GM21717 (cell line): ENCODE measurements around the gene GTPBP4.
A peak's percentile ranks its signal among the peaks of the same experiment; 100 is the strongest.
"Not testable (repeated sequence)": the region's sequence is repeated elsewhere in the genome, so short reads cannot be mapped to it uniquely, and the experiment has no call there.

Source experiments
- ATAC-seq: cut with Tn5 transposase; IDR thresholded peaks from one replicate; pipeline ENCODE4 v1.9.1; 2021; ENCODE audit warnings: mild to moderate bottlenecking, moderate library complexity; ENCODE audit not compliant: unreplicated experiment

The GTPBP4 gene

GRCh38 chr10:1050554-1050953, 62.3 kb downstream of the GTPBP4 start:
- no peak for ATAC-seq

DNA sequence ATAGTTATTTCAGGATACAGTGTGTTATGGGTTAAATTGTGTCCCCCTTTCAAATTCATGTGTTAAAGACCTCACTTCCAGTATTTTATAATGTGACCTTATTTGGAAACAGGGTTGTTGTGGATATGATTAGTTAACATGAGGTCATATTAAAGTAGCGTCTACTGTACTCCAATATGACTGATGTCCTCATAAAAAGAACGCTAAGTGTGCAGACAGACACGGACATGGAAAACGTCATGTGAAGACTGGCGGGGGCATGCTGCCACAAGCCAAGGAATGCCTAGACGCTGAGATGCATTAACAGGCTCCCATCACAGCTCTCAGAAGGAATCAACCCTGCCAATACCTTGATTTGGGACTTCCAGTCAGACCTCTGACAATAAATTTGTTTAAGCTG, 66.5 kb downstream of the GTPBP4 start:
- no peak for ATAC-seq

DNA sequence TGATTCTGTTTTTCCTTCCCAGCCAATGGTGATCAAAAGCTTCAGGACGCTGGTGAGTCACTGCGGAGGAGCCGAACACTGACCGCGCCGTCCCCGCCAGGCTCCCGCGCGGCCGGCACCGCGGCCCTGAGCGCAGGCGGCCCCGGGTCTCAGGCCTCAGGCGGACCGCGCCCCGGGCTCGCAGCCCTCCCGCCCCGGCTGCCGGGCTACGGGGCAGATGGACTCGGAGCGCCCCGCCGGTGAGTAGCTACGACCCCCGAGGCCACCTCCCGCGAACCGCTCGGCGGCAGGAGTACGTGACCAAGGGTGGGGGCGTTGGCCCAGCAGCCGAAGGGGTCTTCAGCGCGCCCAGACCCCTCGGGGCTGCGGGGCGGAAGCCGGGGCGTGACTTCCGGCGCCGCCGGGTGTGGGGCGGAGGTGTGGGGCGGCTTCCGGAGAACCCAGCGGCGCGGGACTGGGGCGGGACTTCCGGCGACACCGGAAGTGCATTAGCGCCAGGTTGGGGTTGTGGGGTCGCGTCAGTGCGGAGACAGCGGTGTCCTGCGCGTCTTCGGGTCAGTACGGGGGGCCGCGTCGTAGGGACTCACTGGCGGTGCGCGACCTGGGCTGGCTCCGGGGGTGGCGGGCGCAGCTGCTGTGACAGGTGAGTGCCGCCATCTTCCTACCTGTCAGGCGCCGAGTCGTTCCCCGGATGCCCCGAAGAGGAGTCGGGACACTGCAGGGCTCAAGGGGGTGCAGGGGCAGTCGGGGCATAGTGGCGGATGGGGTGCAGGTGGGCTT, 68.3 kb downstream of the GTPBP4 start, which contains the start of gene WDR37:
WDR37 (plus strand) TSS at position 60 of the 780 bp plus-strand sequence. CDS start 15,771 bp downstream, outside the sequence.
- ATAC-seq, result peak; percentile 89

- no peak for ATAC-seq
Observed at GRCh38 chr10:1057106-1057657, 68.9 kb downstream of the GTPBP4 start.

DNA sequence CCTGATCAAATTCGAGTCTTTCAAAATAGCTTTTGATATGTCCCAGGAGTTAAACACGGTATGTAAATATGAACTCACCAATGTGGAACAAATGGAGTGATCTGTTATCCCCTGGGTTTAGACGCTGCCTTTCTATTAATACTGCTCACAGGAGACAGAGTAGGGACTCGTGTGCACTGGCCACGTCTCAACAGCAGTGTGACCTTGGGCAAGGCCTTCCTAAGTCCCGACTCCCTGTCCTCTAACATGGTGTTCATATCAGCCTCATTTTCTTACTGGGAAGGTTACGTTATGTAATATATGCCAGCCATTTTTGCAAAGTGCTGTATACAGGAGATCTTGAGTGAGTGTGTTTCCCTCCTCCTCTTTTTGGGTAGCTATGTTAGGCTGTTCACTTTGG, 69.8 kb downstream of the GTPBP4 start:
- ATAC-seq, result no peak

DNA sequence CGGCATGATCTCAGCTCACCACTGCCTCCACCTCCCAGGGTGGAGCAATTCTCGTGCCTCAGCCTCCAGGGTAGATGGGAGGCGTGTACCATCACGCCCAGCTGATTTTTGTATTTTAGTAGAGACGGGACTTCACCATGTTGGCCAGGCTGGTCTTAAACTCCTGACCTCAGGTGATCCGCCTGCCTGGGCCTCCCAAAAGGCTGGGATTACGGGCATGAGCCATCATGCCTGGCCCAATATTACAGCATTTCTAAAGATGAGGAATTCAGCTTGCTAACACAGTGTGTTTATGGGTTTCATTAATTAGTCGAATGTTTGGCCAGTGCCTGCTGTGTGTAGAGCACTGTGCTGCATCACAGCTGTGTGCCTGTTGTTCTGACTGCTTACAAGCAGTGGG, 71.7 kb downstream of the GTPBP4 start:
- no peak for ATAC-seq

GRCh38 chr10:1061930-1062774, 73.9 kb downstream of the GTPBP4 start:
- ATAC-seq, result no peak

- ATAC-seq, result no peak
Observed at GRCh38 chr10:1063232-1063865, 75.1 kb downstream of the GTPBP4 start.

- no peak for ATAC-seq
Observed at GRCh38 chr10:1064964-1065247, 76.7 kb downstream of the GTPBP4 start.

- not testable (repeated sequence) for ATAC-seq
Observed at GRCh38 chr10:1066734-1067133, 78.5 kb downstream of the GTPBP4 start.

DNA sequence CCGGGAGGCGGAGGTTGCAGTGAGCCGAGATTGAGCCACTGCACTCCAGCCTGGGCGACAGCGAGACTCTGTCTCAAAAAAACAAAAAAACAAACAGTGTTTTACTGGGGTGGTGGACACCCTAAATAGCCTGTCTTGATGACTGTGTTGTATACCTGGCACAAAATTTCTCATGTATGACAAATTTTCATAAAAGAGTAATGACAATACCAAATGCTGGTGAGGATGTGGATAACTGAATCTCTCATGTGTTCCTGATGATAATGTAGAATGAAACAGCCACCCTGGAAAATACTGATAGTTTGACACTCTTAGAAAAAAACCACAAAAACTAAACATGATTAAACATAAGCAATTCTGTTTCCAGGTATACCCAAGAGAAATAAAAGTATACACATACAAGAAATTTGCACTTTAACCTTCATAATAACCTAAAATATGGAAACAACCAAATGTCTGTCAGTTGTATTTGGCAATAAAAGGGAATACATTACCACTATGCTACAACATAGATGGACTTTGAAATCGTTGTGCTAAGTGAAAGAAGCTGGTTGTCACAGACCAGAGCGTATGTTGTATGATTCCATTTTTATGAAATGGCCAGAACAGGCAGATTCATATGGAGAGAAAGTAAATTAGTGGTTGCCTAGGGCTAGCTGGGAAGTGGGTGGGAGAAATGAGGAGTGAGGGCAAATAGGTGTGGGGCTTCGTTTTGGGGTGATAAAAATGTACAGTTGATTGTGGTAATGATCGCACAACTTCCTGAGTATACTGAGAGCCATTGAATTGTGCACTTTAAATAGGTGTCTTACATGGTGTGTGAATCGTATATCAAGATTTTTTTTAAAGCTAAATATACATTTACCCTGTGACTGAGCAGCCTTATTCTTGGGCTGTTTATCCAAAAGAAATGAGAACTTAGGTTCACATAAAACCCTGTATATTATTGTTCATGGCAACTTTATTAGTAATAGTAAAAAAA, 80.4 kb downstream of the GTPBP4 start:
- no peak for ATAC-seq
